CD14-positive monocyte (primary cell): ENCODE measurements around the gene RC3H1. TPM values are rescaled to one million over a fixed set of nuclear protein-coding genes. Genes with fewer than 3 reads are reported as not detected.

Experiments used
- DNase-seq, 3 donors: peaks; one replicate each; pipeline ENCODE4 v3.0.0-alpha.2; 2011 to 2022
- H2AFZ ChIP-seq: 2 replicates; pipeline ENCODE4 v1.6.0; 2012; ENCODE audit warnings: mild to moderate bottlenecking, low read depth, low read length, inconsistent platforms; ENCODE audit not compliant: insufficient read depth, poor library complexity, severe bottlenecking
- H3K27ac ChIP-seq, 2 donors: 1 replicate in 1 of 2; 2 replicates in 1 of 2; pipeline ENCODE4 v1.5.1; 2012 to 2013; ENCODE audit warnings: low read length in 2 of 2, control low read depth in 1 of 2, inconsistent platforms in 1 of 2, low read depth in 1 of 2, mild to moderate bottlenecking in 1 of 2
- H3K27me3 ChIP-seq, 2 donors: one replicate each; pipeline versions ENCODE4 v1.6.0 to v1.6.1; 2011 to 2013; ENCODE audit warnings: low read length in 2 of 2; ENCODE audit not compliant: control insufficient read depth in 2 of 2, insufficient read depth in 2 of 2
- H3K36me3 ChIP-seq, 2 donors: replicated peaks in 1 of 2; 1 replicate in 1 of 2; 2 replicates in 1 of 2; pipeline versions ENCODE4 v1.5.1 to v1.6.1; 2012 to 2013; ENCODE audit warnings: low read length in 2 of 2, control low read depth in 1 of 2, inconsistent platforms in 1 of 2, mild to moderate bottlenecking in 1 of 2; ENCODE audit not compliant: insufficient read depth in 2 of 2, control insufficient read depth in 1 of 2
- H3K4me1 ChIP-seq, 2 donors: 1 replicate in 1 of 2; 2 replicates in 1 of 2; pipeline versions ENCODE4 v1.5.1 to v1.6.1; 2012 to 2013; ENCODE audit warnings: low read length in 2 of 2, control low read depth in 1 of 2, inconsistent platforms in 1 of 2, mild to moderate bottlenecking in 1 of 2, moderate library complexity in 1 of 2; ENCODE audit not compliant: insufficient read depth in 2 of 2, control insufficient read depth in 1 of 2
- H3K4me2 ChIP-seq: replicated peaks from 2 replicates; pipeline ENCODE3; 2012; ENCODE audit warnings: low read length, moderate library complexity, mild to moderate bottlenecking; ENCODE audit not compliant: poor library complexity, severe bottlenecking; ENCODE audit errors: extremely low read depth
- H3K4me3 ChIP-seq, 3 experiments: fragments of 200-600 bp in 1 of 3; sonication (generic) in 1 of 3; replicated peaks in 1 of 3; 1 replicate in 2 of 3; 2 replicates in 1 of 3; pipeline ENCODE4 v1.5.1; 2011 to 2013; ENCODE audit warnings: low read length in 3 of 3, mild to moderate bottlenecking in 3 of 3, control low read depth in 2 of 3, low read depth in 2 of 3, inconsistent platforms in 1 of 3, moderate library complexity in 1 of 3
- H3K79me2 ChIP-seq: 2 replicates; pipeline ENCODE4 v1.6.0; 2012; ENCODE audit warnings: mild to moderate bottlenecking, control low read depth, inconsistent platforms, low read length, moderate library complexity; ENCODE audit not compliant: insufficient read depth
- H3K9ac ChIP-seq: 2 replicates; pipeline ENCODE4 v1.6.0; 2017; ENCODE audit warnings: low read length, mild to moderate bottlenecking; ENCODE audit not compliant: insufficient read depth, poor library complexity, severe bottlenecking
- H3K9me3 ChIP-seq, 2 donors: replicated peaks in 1 of 2; 1 replicate in 1 of 2; 2 replicates in 1 of 2; pipeline versions ENCODE4 v1.5.1 to v1.6.1; 2012 to 2013; ENCODE audit warnings: low read length in 2 of 2, control low read depth in 1 of 2; ENCODE audit not compliant: control insufficient read depth in 1 of 2, insufficient read depth in 1 of 2
- H4K20me1 ChIP-seq: 2 replicates; pipeline ENCODE4 v1.6.0; 2012; ENCODE audit warnings: mild to moderate bottlenecking, low read length, control low read depth, moderate library complexity; ENCODE audit not compliant: insufficient read depth
- H3K27ac Mint-ChIP-seq, 7 donors: one replicate each; pipeline ENCODE4 v1.8.0; 2020; ENCODE audit warnings: mild to moderate bottlenecking in 7 of 7, mixed read lengths in 7 of 7, moderate library complexity in 6 of 7, inconsistent platforms in 2 of 7
- H3K27me3 Mint-ChIP-seq, 3 donors: one replicate each; pipeline ENCODE4 v1.8.0; 2021 to 2022; ENCODE audit warnings: low read depth in 3 of 3, mild to moderate bottlenecking in 3 of 3, mixed read lengths in 3 of 3, moderate library complexity in 3 of 3, inconsistent platforms in 1 of 3
- H3K36me3 Mint-ChIP-seq, 2 donors: one replicate each; pipeline ENCODE4 v1.8.0; 2020; ENCODE audit warnings: mixed read lengths in 2 of 2, inconsistent platforms in 1 of 2, mild to moderate bottlenecking in 1 of 2
- H3K4me1 Mint-ChIP-seq: one replicate; pipeline ENCODE4 v1.8.0; 2020; ENCODE audit warnings: mild to moderate bottlenecking, mixed read lengths
- H3K4me3 Mint-ChIP-seq, 2 donors: one replicate each; pipeline ENCODE4 v1.8.0; 2020; ENCODE audit warnings: mild to moderate bottlenecking in 2 of 2, mixed read lengths in 2 of 2, moderate library complexity in 1 of 2
- H3K9me3 Mint-ChIP-seq, 7 donors: one replicate each; pipeline ENCODE4 v1.8.0; 2020 to 2022; ENCODE audit warnings: mixed read lengths in 7 of 7, mild to moderate bottlenecking in 6 of 7, moderate library complexity in 6 of 7, inconsistent platforms in 2 of 7
- WGBS: methylation state at CpG from one replicate; pipeline ENCODE4 v1.1.5; 2013; ENCODE audit warnings: missing lambda C conversion rate; ENCODE audit not compliant: insufficient coverage; 5-methylcytosine and 5-hydroxymethylcytosine counted together
- intact Hi-C, 2 donors: fragments of 100-400 bp; cut with micrococcal nuclease; formaldehyde crosslinking; loops; one replicate each; pipeline versions ENCODE4 v1.15.0 to v1.15.1; 2023
- polyA plus RNA-seq, 3 donors: library from polyadenylated mRNA; depleted of rRNA in 1 of 3; unstranded in 2 of 3; stranded (reverse) in 1 of 3; fragments of 300-500 nt in 2 of 3; fragments of >200 nt in 1 of 3; fragmentation: Illumina TruSeq in 2 of 3; gene quantifications; 1 replicate in 2 of 3; 2 replicates in 1 of 3; pipeline ENCODE4 v1.2.3, GENCODE V29; 2012 to 2021
- TF ChIP-seq, protein P1 (sequence below): fragments of 200-600 bp; IDR thresholded peaks from one replicate; pipeline ENCODE4 v1.8.0; 2022; ENCODE audit warnings: antibody characterized with exemption, mild to moderate bottlenecking

Gene RC3H1
- polyA plus RNA-seq, 3 donors, result 3.8 to 17.3 (median 7.8) TPM

DNA sequence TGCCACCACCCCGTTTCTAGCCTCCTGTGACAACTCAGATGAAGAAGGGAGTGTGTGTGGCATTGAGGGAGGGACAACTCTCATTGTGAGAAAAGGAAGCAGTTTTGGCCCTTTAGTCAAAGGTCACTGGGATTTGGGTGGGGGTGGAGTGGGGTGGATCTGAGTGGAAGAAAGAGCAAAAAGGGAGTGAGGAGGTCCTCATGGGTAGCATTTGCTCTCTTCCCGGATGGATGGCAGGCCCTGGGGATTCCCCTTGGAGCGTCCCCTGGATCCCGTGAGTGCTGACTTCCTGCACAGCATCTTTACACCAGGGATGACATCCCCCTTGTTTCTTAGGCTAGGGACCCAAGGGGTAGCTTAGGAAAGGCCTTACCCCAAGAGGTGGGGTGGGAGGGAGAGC is 105.5 kb downstream of the RC3H1 start:
- Histone ChIP-seq H4K20me1 (no peaks in the 10 kb centered on the region), H3K4me1 (no peaks in the 10 kb centered on the region), H3K9ac (no peak overlapping the region), H3K79me2 (no peaks in the 10 kb centered on the region), H3K4me2 (no peak overlapping the region), H3K27ac (no peak overlapping the region), H3K4me3 (no peak overlapping the region), H3K27me3 (no peaks in the 10 kb centered on the region), H3K9me3 (no peaks in the 10 kb centered on the region), H2AFZ (no peak overlapping the region), H3K36me3 (no peaks in the 10 kb centered on the region)
- Mint-ChIP-seq H3K27me3 (peaks cover 0 to 2% (median under 1%) of the 10 kb centered on the region in 3 donors), H3K4me1 (no peaks in the 10 kb centered on the region), H3K9me3 (peaks cover 0 to 2% (median 0%) of the 10 kb centered on the region in 7 donors), H3K36me3 (no peaks in the 10 kb centered on the region), H3K27ac (peak overlapping the region in 2 of 7 donors; percentile 47 to 59), H3K4me3 (no peak overlapping the region)
- intact Hi-C loops, result no loop called here
- DNase-seq, result no peak
- 94% methylated on average over 2 of the region's 4 CpGs for WGBS
- TF ChIP-seq, protein P1, sequence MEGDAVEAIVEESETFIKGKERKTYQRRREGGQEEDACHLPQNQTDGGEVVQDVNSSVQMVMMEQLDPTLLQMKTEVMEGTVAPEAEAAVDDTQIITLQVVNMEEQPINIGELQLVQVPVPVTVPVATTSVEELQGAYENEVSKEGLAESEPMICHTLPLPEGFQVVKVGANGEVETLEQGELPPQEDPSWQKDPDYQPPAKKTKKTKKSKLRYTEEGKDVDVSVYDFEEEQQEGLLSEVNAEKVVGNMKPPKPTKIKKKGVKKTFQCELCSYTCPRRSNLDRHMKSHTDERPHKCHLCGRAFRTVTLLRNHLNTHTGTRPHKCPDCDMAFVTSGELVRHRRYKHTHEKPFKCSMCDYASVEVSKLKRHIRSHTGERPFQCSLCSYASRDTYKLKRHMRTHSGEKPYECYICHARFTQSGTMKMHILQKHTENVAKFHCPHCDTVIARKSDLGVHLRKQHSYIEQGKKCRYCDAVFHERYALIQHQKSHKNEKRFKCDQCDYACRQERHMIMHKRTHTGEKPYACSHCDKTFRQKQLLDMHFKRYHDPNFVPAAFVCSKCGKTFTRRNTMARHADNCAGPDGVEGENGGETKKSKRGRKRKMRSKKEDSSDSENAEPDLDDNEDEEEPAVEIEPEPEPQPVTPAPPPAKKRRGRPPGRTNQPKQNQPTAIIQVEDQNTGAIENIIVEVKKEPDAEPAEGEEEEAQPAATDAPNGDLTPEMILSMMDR, result no peak

DNA sequence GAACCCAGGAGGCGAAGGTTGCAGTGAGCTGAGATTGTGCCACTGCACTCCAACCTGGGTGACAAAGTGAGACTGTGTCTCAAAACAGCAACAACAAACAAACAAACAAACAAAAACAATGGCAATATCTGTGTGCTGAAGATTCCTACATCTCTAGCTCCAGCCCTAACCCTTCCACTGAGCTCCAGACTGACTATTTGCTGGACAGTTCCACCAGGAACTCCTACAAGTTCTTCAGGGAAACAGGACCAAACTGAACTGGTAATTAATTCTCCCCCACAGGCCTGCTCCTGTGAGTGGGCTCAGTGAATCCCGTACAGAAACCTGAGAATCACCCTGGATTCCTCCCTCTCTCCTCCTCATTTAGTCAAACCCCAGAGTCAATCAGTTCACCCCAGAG is 106.6 kb downstream of the RC3H1 start:
- Mint-ChIP-seq H3K4me1 (no peaks in the 10 kb centered on the region), H3K27me3 (peaks cover 0 to 2% (median 2%) of the 10 kb centered on the region in 3 donors), H3K9me3 (peaks cover 0 to 2% (median 0%) of the 10 kb centered on the region in 7 donors), H3K36me3 (no peaks in the 10 kb centered on the region), H3K27ac (no peak overlapping the region), H3K4me3 (no peak overlapping the region)
- no peak overlapping the region for H2AFZ ChIP-seq
- TF ChIP-seq, protein P1, result no peak
- no peaks in the 10 kb centered on the region for H3K27me3 ChIP-seq
- H3K27ac ChIP-seq, result no peak overlapping the region
- no peak overlapping the region for H3K4me3 ChIP-seq
- 92% methylated on average over 1 of the region's 2 CpGs for WGBS
- H3K36me3 ChIP-seq, result no peaks in the 10 kb centered on the region
- no peaks in the 10 kb centered on the region for H4K20me1 ChIP-seq
- no peaks in the 10 kb centered on the region for H3K4me1 ChIP-seq
- no peaks in the 10 kb centered on the region for H3K9me3 ChIP-seq
- intact Hi-C loops, result no loop called here
- DNase-seq, result no peak
- H3K4me2 ChIP-seq, result no peak overlapping the region
- no peaks in the 10 kb centered on the region for H3K79me2 ChIP-seq
- H3K9ac ChIP-seq, result no peak overlapping the region
